ENCODE results near the gene RNF175.

GRCh38 chr4:153676486-153676885 is 83.3 kb downstream of the RNF175 start:
- TF ChIP-seq CTCF (conservative IDR thresholded peaks at IDR 0.05), result no peak
- no peak for TF ChIP-seq EZH2 (IDR thresholded peaks at IDR 0.05; ENCODE audit: low read depth)
